Kidney tubule cell (primary cell): ENCODE results near the gene UVRAG.
"Not testable (repeated sequence)": the region's sequence is repeated elsewhere in the genome, so short reads cannot be mapped to it uniquely, and the experiment has no call there.

Source experiments
- DNase-seq: peaks from one replicate; pipeline ENCODE4 v3.0.0-alpha.2; 2018; ENCODE audit warnings: low spot score

UVRAG gene

GRCh38 chr11:76026862-76027261 is 211.9 kb downstream of the UVRAG start:
- no peak for DNase-seq

DNA sequence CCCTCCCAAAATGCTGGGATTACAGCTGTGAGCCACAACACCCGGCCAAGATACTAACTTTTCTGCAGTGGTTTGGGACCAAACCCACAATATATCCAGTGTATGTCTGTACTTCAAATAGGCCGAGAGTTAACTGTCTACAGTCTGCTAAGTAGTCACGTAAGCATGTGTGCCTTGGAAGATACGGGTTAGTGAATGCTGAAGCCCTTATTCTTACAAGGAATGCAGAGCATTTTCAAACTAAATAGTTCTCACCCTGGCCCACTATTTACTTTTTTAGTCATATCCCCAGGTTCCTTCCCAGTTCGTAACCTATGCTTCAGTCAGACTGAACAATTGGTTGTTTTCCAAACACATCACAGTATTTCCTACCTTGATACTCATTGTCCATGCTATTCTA is 215.3 kb downstream of the UVRAG start:
- DNase-seq, result peak; percentile 62

- DNase-seq, result peak; percentile 21
These were observed 216.1 kb downstream of the UVRAG start for GRCh38 chr11:76030968-76031590.

GRCh38 chr11:76033699-76034098 is 218.7 kb downstream of the UVRAG start:
- DNase-seq, result no peak

DNA sequence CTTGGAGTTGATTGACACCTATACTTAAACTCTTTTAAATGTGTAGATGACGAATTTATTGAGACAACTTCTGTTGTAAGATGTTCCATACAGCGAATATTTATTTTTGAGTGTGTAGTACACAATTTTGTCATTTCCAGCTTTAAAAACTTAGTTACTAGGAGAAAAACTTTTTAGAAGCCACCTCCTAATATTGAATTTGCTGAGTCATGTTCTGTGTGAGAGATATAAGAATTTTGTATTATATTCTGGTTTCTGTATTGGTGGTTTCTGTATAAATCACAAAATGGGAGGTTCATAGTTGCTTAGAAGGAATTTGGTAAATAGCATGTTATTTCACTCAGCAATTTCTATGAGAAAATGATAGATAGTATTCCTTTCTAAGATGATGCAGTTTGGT is 220.0 kb downstream of the UVRAG start:
- DNase-seq, result no peak

- no peak for DNase-seq
These were observed 223.6 kb downstream of the UVRAG start for GRCh38 chr11:76038608-76039007.

- DNase-seq, result no peak
These were observed 226.2 kb downstream of the UVRAG start for GRCh38 chr11:76041208-76041607.

DNA sequence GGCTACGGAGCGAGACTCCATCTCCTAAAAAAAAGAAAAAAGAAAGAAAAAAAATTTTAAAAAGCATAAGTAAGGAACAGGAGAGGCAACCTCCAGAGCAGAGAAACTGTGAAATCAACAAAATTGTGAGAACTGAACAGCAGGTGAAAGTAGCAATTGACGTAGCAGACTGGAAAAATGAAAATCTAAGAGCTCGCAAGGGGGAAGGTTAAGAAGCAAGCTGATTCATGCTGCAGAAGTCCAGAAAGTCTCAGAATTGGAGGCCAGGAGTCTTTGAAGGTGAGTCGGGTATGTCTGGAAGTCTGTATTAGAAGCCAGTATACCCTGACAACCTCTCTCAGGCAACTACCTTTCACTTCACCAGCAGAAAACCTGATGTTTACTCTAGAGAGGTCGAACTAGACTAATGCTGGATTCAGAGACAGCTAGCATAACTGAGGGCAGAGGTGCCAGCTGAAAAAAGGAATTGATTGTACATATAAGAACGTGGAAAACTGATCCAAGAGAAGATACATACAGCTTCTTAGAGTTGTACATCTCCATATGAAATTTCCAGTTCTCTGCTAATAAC is 229.8 kb downstream of the UVRAG start:
- DNase-seq, result peak; percentile 16

- DNase-seq, result no peak
These were observed 232.2 kb downstream of the UVRAG start for GRCh38 chr11:76047231-76047630.

DNA sequence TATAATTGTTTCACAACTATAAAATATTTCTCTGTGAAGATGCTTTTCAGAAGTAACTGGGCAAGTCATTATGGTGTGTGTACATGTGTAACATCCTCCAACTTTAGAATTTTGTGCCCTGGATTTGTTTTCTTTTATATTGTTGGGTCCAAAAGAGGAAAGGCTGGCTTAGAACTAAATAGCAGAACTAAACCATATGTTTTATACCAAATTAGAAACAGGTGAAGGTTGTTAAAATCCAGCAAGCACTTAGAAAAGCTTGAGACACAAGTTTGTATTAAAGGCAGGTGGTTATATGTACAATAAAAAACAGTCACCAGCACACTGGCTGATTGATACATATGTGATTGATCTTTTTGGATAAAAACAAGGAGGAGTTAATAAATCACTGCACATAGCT is 232.8 kb downstream of the UVRAG start:
- DNase-seq, result no peak

DNA sequence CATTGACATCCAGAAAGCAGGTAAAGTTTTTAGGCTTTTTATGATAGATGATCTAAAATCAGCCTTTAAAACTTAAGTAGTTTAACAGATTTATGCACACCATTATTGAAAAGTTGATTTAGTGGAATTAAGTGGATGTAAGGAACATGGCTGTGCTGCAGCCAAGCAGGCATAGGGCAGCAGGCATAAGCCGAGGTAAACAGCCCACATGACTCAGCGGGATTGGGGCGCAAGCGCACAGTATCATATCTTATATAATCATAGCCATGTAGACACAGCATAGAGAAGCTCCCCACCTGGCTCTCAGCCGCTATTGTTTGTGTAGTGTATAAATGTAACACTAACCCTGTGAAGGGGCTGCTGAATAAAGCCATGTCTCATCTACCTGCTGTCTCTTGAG is 233.8 kb downstream of the UVRAG start:
- DNase-seq, result no peak

DNA sequence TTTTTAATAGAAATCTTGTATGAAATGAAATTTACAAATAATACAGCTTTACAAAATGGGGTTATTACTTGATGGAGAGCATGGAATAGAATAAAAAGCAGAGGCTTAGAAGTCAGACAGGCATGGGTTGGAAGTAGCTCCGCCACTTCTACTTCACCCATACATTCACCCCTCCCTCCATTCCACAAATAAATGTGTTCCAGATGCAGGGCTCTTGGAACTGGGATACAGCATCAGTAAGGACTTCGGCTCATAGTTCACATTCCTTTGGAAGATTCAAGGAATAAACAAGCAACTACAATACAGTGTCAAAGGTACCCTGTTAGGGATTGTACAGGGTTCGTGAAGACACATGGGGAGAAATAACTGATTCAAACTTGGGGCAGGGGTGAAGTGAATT is 234.5 kb downstream of the UVRAG start:
- no peak for DNase-seq

- no peak for DNase-seq
These were observed 236.9 kb downstream of the UVRAG start for GRCh38 chr11:76051937-76052336.

DNA sequence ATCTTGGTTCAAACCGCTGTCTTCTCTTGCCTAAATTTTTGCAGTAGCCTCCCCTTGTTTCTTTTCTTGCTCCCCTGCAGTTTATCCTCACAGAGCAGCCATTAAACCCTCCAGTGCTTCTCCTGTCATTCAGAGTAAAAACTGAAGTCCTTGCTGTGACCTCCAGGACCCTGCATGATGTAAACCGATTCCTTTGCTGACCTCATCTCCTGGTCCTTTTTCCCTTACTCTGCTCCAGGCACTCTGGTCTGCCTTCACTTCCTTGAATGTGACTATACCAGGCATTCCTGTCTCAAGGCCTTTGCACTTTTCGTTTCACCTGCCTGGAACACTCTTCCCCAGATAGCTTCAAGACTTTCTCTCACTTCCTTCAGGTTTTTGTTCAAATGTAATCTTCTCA is 239.3 kb downstream of the UVRAG start:
- DNase-seq, result no peak

- DNase-seq, result no peak
These were observed 241.9 kb downstream of the UVRAG start for GRCh38 chr11:76056876-76057275.

DNA sequence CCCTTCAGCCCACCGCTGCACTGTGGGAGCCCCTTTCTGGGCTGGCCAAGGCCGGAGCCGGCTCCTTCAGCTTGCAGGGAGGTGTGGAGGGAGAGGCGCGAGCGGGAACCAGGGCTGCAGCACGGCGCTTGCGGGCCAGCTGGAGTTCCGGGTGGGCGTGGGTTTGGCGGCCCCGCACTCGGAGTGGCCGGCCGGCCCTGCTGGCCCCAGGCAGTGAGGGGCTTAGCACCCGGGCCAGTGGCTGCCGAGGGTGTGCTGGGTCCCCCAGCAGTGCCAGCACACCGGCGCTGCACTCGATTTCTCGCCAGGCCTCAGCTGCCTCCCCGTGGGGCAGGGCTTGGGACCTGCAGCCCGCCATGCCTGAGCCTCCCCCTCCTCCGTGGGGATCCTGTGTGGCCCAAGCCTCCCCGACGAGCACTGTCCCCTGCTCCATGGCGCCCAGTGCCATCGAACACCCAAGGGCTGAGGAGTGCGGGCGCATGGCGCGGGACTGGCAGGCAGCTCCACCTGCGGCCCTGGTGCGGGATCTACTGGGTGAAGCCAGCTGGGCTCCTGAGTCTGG is 245.5 kb downstream of the UVRAG start:
- DNase-seq, result not testable (repeated sequence)

DNA sequence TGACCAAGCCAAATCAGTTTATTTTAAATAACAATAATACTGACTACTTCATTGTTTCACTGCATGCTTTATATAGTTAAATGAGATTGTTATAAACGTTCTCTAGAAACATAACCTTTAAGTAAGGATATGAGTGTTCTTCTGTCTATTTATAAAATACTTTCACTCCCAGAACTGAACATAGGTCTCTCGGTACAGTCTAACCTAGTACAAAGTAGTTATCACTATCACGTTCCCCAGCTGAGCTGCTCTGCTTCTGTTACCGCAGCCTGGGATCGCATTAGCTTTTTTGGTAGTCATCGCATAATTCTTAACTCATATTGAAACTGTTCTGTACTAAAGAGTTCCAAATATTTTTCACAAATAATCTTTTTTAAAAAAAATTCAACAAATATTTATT is 247.7 kb downstream of the UVRAG start:
- DNase-seq, result no peak

GRCh38 chr11:76064192-76064591 is 249.2 kb downstream of the UVRAG start:
- no peak for DNase-seq

DNA sequence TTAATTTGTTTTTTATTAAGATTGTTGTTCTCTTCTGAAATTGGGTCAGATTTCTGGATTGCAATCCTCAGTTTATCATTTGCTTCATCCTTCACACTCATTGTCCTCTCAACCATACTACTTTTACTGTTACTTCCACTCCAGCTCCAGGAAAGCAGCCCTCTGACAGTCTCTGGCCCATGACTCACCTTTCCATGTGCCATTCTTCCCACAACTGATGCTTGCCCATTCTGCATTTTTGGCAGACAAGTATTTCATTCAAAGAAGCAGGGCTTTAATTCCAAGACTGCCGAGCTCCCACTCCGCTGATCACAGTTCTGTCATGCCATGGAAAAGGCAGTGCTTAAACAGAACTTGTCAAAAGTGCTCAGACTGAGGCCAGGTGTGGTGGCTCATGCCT is 252.1 kb downstream of the UVRAG start:
- DNase-seq, result peak; percentile 26

GRCh38 chr11:76069001-76069400 is 254.0 kb downstream of the UVRAG start:
- DNase-seq, result no peak

DNA sequence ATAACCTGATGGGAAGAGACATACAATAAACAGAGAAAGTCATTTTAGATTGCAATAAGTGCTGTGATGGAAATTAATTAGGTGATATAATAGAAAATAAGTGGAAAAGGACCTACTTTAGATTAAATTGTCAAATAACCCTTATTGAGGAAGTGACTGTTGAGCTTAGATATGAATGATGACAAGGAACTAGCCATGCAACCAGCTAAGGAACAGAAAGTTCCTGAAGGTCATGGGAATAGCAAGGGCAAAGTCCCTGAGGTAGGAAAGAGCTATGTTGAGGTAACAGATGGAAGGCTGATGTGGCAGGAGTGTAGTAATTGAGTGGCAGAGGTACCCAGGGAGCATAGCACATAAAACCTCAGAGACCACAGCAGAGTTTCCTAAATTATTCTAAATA is 256.1 kb downstream of the UVRAG start:
- DNase-seq, result no peak

- DNase-seq, result no peak
These were observed 258.7 kb downstream of the UVRAG start for GRCh38 chr11:76073724-76074123.

GRCh38 chr11:76074148-76075095 is 259.4 kb downstream of the UVRAG start:
- no peak for DNase-seq
